A549 treated with AZD2906 at 1 μM for 4 hours (cell line): ENCODE results near the gene IL36B. TPM values are rescaled to one million over a fixed set of nuclear protein-coding genes. Genes with fewer than 3 reads are reported as not detected.

Experiments used
- total RNA-seq: library from RNA; stranded (reverse); fragments of 200-300 nt; extraction: Qiagen RNA extraction; gene quantifications from 5 replicates; pipeline ENCODE4 v1.2.3, GENCODE V29; 2022

IL36B gene
- total RNA-seq: 0.11 to 0.14 TPM in 2 of 5 replicates, not detected in the others

GRCh38 chr2:113052396-113052917 lies at the start of gene IL36B:
IL36B (minus strand) TSS chr2:113052867.

GRCh38 chr2:113067681-113068080 lies 15.0 kb upstream of the IL36B start, which contains the start of gene IL1F10:
IL1F10 (plus strand) TSS chr2:113067970; CDS start chr2:113072739, 4,769 bp downstream.

GRCh38 chr2:113058998-113059960 lies 6.6 kb upstream of the IL36B start, which contains the start of gene IL36RN:
IL36RN (plus strand) TSS chr2:113059198; CDS start chr2:113059439, 241 bp downstream.

GRCh38 chr2:113005030-113005509 lies 47.6 kb downstream of the IL36B start, which contains the start of gene IL36A:
IL36A (plus strand) TSS chr2:113005459; CDS start chr2:113005872, 413 bp downstream.

GRCh38 chr2:112977559-112978056 lies 75.1 kb downstream of the IL36B start, which contains the start of gene IL36G:
IL36G (plus strand) TSS chr2:112978006; CDS start chr2:112978639, 633 bp downstream.

Other genes with a start within 250 kb of the IL36B start
- gene IL1B, start 216.1 kb downstream of the IL36B start, total RNA-seq: 0.07 to 0.21 TPM (median 0.14 TPM) in 5 replicates
- not detected in 5 replicates for gene IL37, start 141.7 kb downstream of the IL36B start, total RNA-seq
- not detected in 5 replicates for gene IL36G, start 74.9 kb downstream of the IL36B start, total RNA-seq
- gene IL36A, start 47.4 kb downstream of the IL36B start, total RNA-seq: not detected in 5 replicates
- gene IL36RN, start 6.3 kb upstream of the IL36B start, total RNA-seq: 0.02 to 0.11 TPM (median 0.02 TPM) in 3 of 5 replicates, not detected in the others
- gene IL1F10, start 15.1 kb upstream of the IL36B start, total RNA-seq: 0.09 to 0.24 TPM in 2 of 5 replicates, not detected in the others
- gene IL1RN, start 74.7 kb upstream of the IL36B start, total RNA-seq: 0.16 to 0.37 TPM (median 0.33 TPM) in 5 replicates
- 12.3 to 15.0 TPM (median 13.6 TPM) in 5 replicates for gene PSD4, start 121.1 kb upstream of the IL36B start, total RNA-seq
- 0.51 to 0.98 TPM (median 0.76 TPM) in 5 replicates for gene PAX8, start 226.1 kb upstream of the IL36B start, total RNA-seq